ENCODE data around the gene MAP4K4.

The MAP4K4 gene

DNA sequence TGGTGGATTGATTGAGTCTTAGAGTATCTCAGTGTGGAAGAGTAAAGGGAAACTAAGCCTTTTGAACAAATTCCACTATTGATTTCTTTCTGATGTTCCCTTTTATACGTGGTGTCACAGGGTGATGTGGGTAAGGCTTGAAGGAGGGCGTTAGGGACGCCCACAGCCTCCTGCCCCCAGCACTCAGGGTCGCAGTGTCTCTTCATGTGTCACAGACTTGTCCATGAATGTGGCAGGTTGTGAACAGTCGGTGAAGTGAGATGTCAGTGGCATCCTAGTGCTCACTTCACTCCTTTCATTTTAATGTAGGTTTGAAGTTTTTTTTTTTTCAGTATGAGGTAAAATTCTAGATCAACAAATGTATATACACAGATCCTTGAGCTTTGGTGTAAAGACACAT, 171.0 kb downstream of the MAP4K4 start:
- no peaks in the 10 kb centered on the region for H3K27me3 ChIP-seq (replicated peaks; ENCODE audit: control insufficient read depth, insufficient read depth, low read length)
- no peaks in the 10 kb centered on the region; the same call in 1 of the 2 replicates for H3K36me3 ChIP-seq (ENCODE audit: control insufficient read depth, insufficient read depth, low read length)
- no peak overlapping the region for H3K4me3 ChIP-seq (replicated peaks; ENCODE audit: low read depth, low read length)
- no peak for DNase-seq (ENCODE audit: extremely low read depth, insufficient read length)
- no peak for TF ChIP-seq CTCF (IDR thresholded peaks at IDR 0.05; ENCODE audit: insufficient read depth, low read length, poor library complexity, severe bottlenecking)

DNA sequence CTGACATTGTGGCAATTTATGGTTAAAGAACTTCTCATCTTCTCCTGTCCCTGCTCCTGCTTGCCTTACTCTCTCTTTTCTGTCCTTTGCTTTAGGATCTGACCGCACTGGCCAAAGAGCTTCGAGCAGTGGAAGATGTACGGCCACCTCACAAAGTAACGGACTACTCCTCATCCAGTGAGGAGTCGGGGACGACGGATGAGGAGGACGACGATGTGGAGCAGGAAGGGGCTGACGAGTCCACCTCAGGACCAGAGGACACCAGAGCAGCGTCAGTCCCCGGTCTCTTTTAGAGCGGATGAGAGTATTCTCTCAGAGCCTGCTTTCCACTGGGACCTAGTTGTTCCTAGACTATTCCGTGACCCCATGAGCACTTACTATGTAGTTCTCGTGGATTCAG, 172.0 kb downstream of the MAP4K4 start:
- DNase-seq (ENCODE audit: extremely low read depth, insufficient read length) = no peak
- TF ChIP-seq CTCF (IDR thresholded peaks at IDR 0.05; ENCODE audit: insufficient read depth, low read length, poor library complexity, severe bottlenecking) = no peak
- no peaks in the 10 kb centered on the region; the same call in 1 of the 2 replicates for H3K36me3 ChIP-seq (ENCODE audit: control insufficient read depth, insufficient read depth, low read length)

GRCh38 chr2:101870444-101870843, 172.9 kb downstream of the MAP4K4 start:
- H3K36me3 ChIP-seq (ENCODE audit: control insufficient read depth, insufficient read depth, low read length) = no peaks in the 10 kb centered on the region; the same call in 1 of the 2 replicates
- TF ChIP-seq CTCF (IDR thresholded peaks at IDR 0.05; ENCODE audit: insufficient read depth, low read length, poor library complexity, severe bottlenecking) = no peak
- no peaks in the 10 kb centered on the region for H3K27me3 ChIP-seq (replicated peaks; ENCODE audit: control insufficient read depth, insufficient read depth, low read length)
- DNase-seq (ENCODE audit: extremely low read depth, insufficient read length) = no peak
- no peak overlapping the region for H3K4me3 ChIP-seq (replicated peaks; ENCODE audit: low read depth, low read length)

More for the DNA sequence above, 172.0 kb downstream of the MAP4K4 start:
- H3K27me3 ChIP-seq (replicated peaks; ENCODE audit: control insufficient read depth, insufficient read depth, low read length) = no peaks in the 10 kb centered on the region
- H3K4me3 ChIP-seq (replicated peaks; ENCODE audit: low read depth, low read length) = no peak overlapping the region

GRCh38 chr2:101871480-101871879, 174.0 kb downstream of the MAP4K4 start:
- TF ChIP-seq CTCF (IDR thresholded peaks at IDR 0.05; ENCODE audit: insufficient read depth, low read length, poor library complexity, severe bottlenecking) = no peak
- DNase-seq (ENCODE audit: extremely low read depth, insufficient read length) = no peak
- no peaks in the 10 kb centered on the region for H3K36me3 ChIP-seq (ENCODE audit: control insufficient read depth, insufficient read depth, low read length)

DNA sequence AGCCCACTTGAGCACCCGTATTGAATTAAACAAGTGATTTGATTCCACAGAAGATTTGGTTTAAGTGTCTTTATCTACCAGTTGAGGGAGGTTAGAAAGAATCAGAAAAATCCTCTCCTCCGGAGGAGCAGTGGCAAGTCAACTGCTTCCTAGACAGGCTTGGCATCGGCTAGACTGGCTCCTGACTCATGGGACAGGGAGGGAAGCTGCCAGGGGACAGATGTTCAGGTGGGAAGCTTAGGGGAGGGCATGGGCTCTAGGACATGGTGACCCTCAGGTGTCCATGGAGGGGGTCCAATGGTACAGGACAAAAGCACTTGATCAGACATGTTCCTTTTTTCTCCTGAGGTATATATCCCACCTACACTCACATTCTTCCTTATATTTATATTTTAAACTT, 175.0 kb downstream of the MAP4K4 start:
- DNase-seq (ENCODE audit: extremely low read depth, insufficient read length) = no peak
- no peaks in the 10 kb centered on the region for H3K27me3 ChIP-seq (replicated peaks; ENCODE audit: control insufficient read depth, insufficient read depth, low read length)
- TF ChIP-seq CTCF (IDR thresholded peaks at IDR 0.05; ENCODE audit: insufficient read depth, low read length, poor library complexity, severe bottlenecking) = no peak
- H3K4me3 ChIP-seq (replicated peaks; ENCODE audit: low read depth, low read length) = no peak overlapping the region
- no peaks in the 10 kb centered on the region for H3K36me3 ChIP-seq (ENCODE audit: control insufficient read depth, insufficient read depth, low read length)

More at GRCh38 chr2:101871480-101871879, 174.0 kb downstream of the MAP4K4 start:
- no peaks in the 10 kb centered on the region for H3K27me3 ChIP-seq (replicated peaks; ENCODE audit: control insufficient read depth, insufficient read depth, low read length)
- H3K4me3 ChIP-seq (replicated peaks; ENCODE audit: low read depth, low read length) = no peak overlapping the region

DNA sequence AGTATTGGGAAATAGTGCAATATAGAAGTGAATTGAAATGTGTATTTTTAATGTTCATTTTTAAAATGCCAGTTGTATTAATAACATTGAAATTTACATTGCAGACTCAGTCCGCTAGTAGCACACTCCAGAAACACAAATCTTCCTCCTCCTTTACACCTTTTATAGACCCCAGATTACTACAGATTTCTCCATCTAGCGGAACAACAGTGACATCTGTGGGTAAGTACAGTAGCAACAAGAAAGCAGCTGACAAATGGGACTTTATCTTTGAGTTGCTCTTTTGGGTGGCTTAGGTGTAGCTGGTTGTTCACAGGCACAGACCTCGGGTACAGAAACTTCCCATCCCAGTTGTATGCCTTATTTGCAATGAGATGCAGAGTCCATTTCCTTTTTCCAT, 176.0 kb downstream of the MAP4K4 start:
- no peak for DNase-seq (ENCODE audit: extremely low read depth, insufficient read length)
- no peak overlapping the region for H3K4me3 ChIP-seq (replicated peaks; ENCODE audit: low read depth, low read length)
- TF ChIP-seq CTCF (IDR thresholded peaks at IDR 0.05; ENCODE audit: insufficient read depth, low read length, poor library complexity, severe bottlenecking) = peak; percentile 21
- no peaks in the 10 kb centered on the region for H3K27me3 ChIP-seq (replicated peaks; ENCODE audit: control insufficient read depth, insufficient read depth, low read length)
- no peaks in the 10 kb centered on the region for H3K36me3 ChIP-seq (ENCODE audit: control insufficient read depth, insufficient read depth, low read length)
